Loucy (cell line): Measurements from ENCODE around the gene CALML3.

Experiments used
- EZH2phosphoT487 ChIP-seq: fragments of 200-600 bp; IDR thresholded peaks from 2 replicates; pipeline ENCODE4 v1.6.1; 2018; ENCODE audit warnings: antibody characterized with exemption, mild to moderate bottlenecking, moderate library complexity, borderline replicate concordance
- TF ChIP-seq, protein P1 (sequence below): fragments of 200-600 bp; sonication (generic); conservative IDR thresholded peaks from 2 replicates; pipeline ENCODE4 v1.5.1; 2014; ENCODE audit warnings: mild to moderate bottlenecking, antibody characterized with exemption, low read length

DNA sequence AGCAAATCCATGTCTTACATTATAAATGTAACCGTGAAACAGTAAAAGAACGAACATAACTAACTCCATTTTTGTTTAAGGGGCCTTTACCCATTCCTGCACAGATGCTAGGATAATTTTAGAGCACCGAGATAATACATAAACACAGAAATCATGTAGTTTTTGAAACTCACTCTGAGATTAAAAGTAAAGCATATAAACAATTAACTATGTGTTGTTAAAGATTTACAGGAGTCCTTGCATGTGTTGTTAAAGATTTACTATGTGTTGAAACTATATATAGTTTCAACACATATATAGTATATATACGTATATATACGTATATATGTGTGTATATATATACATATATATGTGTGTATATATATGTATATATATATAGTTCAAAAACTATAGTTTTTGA, 7.2 kb upstream of the CALML3 start:
- TF ChIP-seq, protein P1, sequence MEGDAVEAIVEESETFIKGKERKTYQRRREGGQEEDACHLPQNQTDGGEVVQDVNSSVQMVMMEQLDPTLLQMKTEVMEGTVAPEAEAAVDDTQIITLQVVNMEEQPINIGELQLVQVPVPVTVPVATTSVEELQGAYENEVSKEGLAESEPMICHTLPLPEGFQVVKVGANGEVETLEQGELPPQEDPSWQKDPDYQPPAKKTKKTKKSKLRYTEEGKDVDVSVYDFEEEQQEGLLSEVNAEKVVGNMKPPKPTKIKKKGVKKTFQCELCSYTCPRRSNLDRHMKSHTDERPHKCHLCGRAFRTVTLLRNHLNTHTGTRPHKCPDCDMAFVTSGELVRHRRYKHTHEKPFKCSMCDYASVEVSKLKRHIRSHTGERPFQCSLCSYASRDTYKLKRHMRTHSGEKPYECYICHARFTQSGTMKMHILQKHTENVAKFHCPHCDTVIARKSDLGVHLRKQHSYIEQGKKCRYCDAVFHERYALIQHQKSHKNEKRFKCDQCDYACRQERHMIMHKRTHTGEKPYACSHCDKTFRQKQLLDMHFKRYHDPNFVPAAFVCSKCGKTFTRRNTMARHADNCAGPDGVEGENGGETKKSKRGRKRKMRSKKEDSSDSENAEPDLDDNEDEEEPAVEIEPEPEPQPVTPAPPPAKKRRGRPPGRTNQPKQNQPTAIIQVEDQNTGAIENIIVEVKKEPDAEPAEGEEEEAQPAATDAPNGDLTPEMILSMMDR: no peak
- TF ChIP-seq EZH2phosphoT487: no peak
